Stimulated activated CD4-positive, alpha-beta T cell treated with anti-CD3 and anti-CD28 coated beads, Interleukin-2, amount 100 ng/mL, for 48 hours (primary cell): ENCODE results near the gene OR5M3.

ENCODE experiments used
- DNase-seq, 2 donors: peaks; one replicate each; pipeline ENCODE4 v3.0.0-alpha.2; 2020

The OR5M3 gene

GRCh38 chr11:56473252-56473651, at the start of gene OR5M3:
TSS of gene OR5M3 (minus strand) at chr11:56473352. CDS start at chr11:56470497, 2,855 bp downstream.
- no peak for DNase-seq

- DNase-seq, result no peak
Measured at GRCh38 chr11:56522008-56522407, 48.9 kb upstream of the OR5M3 start.

- no peak for DNase-seq
Measured at GRCh38 chr11:56513280-56513679, 40.1 kb upstream of the OR5M3 start.

DNA sequence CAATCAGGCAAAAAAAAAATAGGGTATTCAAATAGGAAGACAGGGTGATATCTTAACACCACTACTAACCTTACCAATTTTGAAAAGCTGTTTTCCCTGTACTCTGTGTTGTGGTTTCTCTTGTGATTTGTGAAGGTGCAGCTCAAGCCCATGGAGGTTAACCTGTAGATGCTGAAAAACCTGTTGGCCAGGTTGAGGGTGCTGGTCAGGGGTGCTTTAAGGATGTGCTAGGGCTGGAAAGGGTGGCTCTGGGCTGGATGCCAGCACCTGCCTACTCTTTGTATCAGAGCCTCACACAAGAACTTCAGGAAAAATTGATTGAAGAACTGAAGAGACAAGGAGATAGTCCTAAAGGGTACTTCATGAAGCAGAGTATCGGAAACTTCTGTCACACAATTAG, 36.3 kb upstream of the OR5M3 start:
- DNase-seq, result no peak

- no peak for DNase-seq
Measured at GRCh38 chr11:56497010-56497409, 23.9 kb upstream of the OR5M3 start.

GRCh38 chr11:56495117-56495516, 22.0 kb upstream of the OR5M3 start:
- no peak for DNase-seq

DNA sequence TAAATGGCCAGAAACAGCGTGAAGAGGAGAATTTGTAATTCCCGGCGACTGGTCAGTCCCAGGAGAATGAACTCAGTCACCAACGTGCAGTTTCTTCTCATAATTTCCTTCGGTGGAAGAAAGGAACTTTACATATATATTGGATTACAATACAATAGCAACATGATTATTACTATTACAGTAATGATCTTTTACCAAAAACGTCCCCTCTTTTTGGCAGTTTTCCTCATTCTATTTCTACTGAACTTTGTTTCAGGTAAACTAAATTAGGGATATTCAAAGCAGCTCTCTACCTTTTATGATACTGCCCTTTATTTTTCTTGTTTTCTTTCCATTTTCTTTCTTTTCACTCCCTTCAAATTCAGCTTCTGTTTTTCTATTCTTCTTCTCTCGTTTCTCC, 18.1 kb upstream of the OR5M3 start, which contains the start of gene OR5M8:
OR5M8 (minus strand) TSS at position 101 of the 400 bp plus-strand sequence; CDS start at position 101, 0 bp downstream.
- DNase-seq, result no peak

GRCh38 chr11:56486801-56487200, 13.6 kb upstream of the OR5M3 start:
- no peak for DNase-seq

GRCh38 chr11:56474729-56475235, 1.6 kb upstream of the OR5M3 start:
- DNase-seq, result no peak

DNA sequence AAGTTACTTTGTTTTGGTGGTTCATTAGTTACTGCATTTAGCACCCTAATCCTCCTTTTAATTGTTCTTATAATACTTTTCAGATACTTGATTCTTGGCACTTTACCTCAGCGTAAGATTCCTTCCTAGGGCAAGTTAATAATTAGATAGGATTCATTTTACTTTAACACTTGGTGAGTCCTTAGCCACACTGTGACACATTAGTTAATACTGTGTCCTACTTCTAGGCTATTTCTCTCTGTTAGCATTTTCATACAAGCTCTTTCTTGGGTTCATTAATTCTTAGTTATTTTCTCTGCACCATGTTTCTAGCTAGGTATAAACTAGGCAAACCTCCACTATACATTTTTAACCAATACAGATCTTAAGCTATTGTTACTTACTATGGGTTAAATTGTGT, 16.1 kb downstream of the OR5M3 start:
- no peak for DNase-seq

DNA sequence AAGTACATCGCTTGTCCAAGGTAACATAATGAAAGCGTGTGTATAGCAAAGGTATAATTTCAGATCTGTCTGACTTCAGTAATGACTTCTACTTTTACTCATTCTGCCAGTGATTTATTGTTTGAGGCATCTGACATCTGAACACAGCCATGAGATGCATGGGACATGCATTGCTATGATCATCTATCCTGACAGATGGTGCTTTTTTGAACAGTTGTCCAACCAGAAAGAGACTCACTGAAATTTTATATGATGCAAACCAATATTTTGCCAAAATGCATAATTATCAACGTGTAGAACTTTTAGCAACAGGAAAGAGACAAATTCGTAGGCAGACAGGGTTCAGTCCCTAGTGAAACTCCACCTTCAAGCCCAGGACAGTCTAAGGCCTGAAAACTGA, 19.6 kb downstream of the OR5M3 start:
- no peak for DNase-seq
